ENCODE results near the gene MMD. TPM values are rescaled to one million over a fixed set of nuclear protein-coding genes. Genes with fewer than 3 reads are reported as not detected.
A peak's percentile ranks its signal among the peaks of the same experiment; 100 is the strongest.

The MMD gene
- polyA plus RNA-seq, 3 donors: 3.4 to 7.0 (median 4.6) TPM

GRCh38 chr17:55363033-55363432 is 58.6 kb downstream of the MMD start:
- Histone ChIP-seq H3K9ac (ENCODE audit: insufficient read depth, low read length, poor library complexity, severe bottlenecking) (no peak overlapping the region), H2AFZ (ENCODE audit: insufficient read depth, low read depth, low read length, poor library complexity, severe bottlenecking) (no peak overlapping the region), H4K20me1 (ENCODE audit: insufficient read depth, low read length) (no peaks in the 10 kb centered on the region), H3K4me1 (ENCODE audit: control insufficient read depth in 1 of 2, insufficient read depth in 2 of 2, low read length in 2 of 2) (no peaks in the 10 kb centered on the region), H3K9me3 (replicated peaks in 1 of 2; ENCODE audit: control insufficient read depth in 1 of 2, insufficient read depth in 1 of 2, low read length in 2 of 2) (no peaks in the 10 kb centered on the region), H3K27me3 (ENCODE audit: control insufficient read depth in 2 of 2, insufficient read depth in 2 of 2, low read length in 2 of 2) (no peaks in the 10 kb centered on the region), H3K27ac (ENCODE audit: low read depth in 1 of 2, low read length in 2 of 2) (no peak overlapping the region), H3K4me3 (replicated peaks in 1 of 3; ENCODE audit: low read depth in 2 of 3, low read length in 3 of 3) (no peak overlapping the region), H3K36me3 (replicated peaks in 1 of 2; ENCODE audit: control insufficient read depth in 1 of 2, insufficient read depth in 2 of 2, low read length in 2 of 2) (no peaks in the 10 kb centered on the region), H3K4me2 (replicated peaks; ENCODE audit: extremely low read depth, low read length, poor library complexity, severe bottlenecking) (no peak overlapping the region), H3K79me2 (ENCODE audit: insufficient read depth, low read length) (no peaks in the 10 kb centered on the region)
- Mint-ChIP-seq H3K4me1 (no peaks in the 10 kb centered on the region), H3K27ac (peak overlapping the region in 1 of 7 donors; percentile 26), H3K4me3 (no peak overlapping the region), H3K36me3 (no peaks in the 10 kb centered on the region), H3K27me3 (ENCODE audit: low read depth in 3 of 3) (peaks cover 1 to 4% (median 3%) of the 10 kb centered on the region in 3 donors), H3K9me3 (peaks cover 0 to 8% (median 6%) of the 10 kb centered on the region in 7 donors)
- intact Hi-C loops (cut with micrococcal nuclease): no loop called here
- TF ChIP-seq CTCF (IDR thresholded peaks at IDR 0.05): no peak
- WGBS (ENCODE audit: insufficient coverage): no CpG with 5 or more reads among the region's 1 CpG
- DNase-seq: no peak

GRCh38 chr17:55360971-55361370 is 60.7 kb downstream of the MMD start:
- Histone ChIP-seq H4K20me1 (ENCODE audit: insufficient read depth, low read length) (no peaks in the 10 kb centered on the region), H3K4me3 (replicated peaks in 1 of 3; ENCODE audit: low read depth in 2 of 3, low read length in 3 of 3) (no peak overlapping the region), H3K4me2 (replicated peaks; ENCODE audit: extremely low read depth, low read length, poor library complexity, severe bottlenecking) (no peak overlapping the region), H3K79me2 (ENCODE audit: insufficient read depth, low read length) (no peaks in the 10 kb centered on the region), H2AFZ (ENCODE audit: insufficient read depth, low read depth, low read length, poor library complexity, severe bottlenecking) (no peak overlapping the region), H3K36me3 (replicated peaks in 1 of 2; ENCODE audit: control insufficient read depth in 1 of 2, insufficient read depth in 2 of 2, low read length in 2 of 2) (no peaks in the 10 kb centered on the region), H3K9ac (ENCODE audit: insufficient read depth, low read length, poor library complexity, severe bottlenecking) (no peak overlapping the region), H3K4me1 (ENCODE audit: control insufficient read depth in 1 of 2, insufficient read depth in 2 of 2, low read length in 2 of 2) (no peaks in the 10 kb centered on the region), H3K27me3 (ENCODE audit: control insufficient read depth in 2 of 2, insufficient read depth in 2 of 2, low read length in 2 of 2) (no peaks in the 10 kb centered on the region), H3K27ac (ENCODE audit: low read depth in 1 of 2, low read length in 2 of 2) (no peak overlapping the region), H3K9me3 (replicated peaks in 1 of 2; ENCODE audit: control insufficient read depth in 1 of 2, insufficient read depth in 1 of 2, low read length in 2 of 2) (no peaks in the 10 kb centered on the region)
- H3K4me3 Mint-ChIP-seq: no peak overlapping the region
- DNase-seq: no peak
- no peaks in the 10 kb centered on the region for H3K4me1 Mint-ChIP-seq
- intact Hi-C loops (cut with micrococcal nuclease): no loop called here
- H3K9me3 Mint-ChIP-seq: peaks cover 0 to 8% (median 6%) of the 10 kb centered on the region in 7 donors
- H3K27me3 Mint-ChIP-seq (ENCODE audit: low read depth in 3 of 3): peaks cover 1 to 4% (median 2%) of the 10 kb centered on the region in 3 donors
- no peaks in the 10 kb centered on the region for H3K36me3 Mint-ChIP-seq
- H3K27ac Mint-ChIP-seq: no peak overlapping the region
- no peak for TF ChIP-seq CTCF (IDR thresholded peaks at IDR 0.05)

All from CD14-positive monocyte (primary cell).